OCI-LY3 (cell line): ENCODE results near the gene FPR1.

ENCODE experiments used
- H2AFZ ChIP-seq: fragments of 200-600, 300-600 bp; shearing (Covaris generic); 2 replicates; pipeline ENCODE4 v1.6.0; 2014; ENCODE audit warnings: antibody characterized with exemption, low read depth, low read length
- H3K27ac ChIP-seq: fragments of 200-600, 300-600 bp; sonication (generic); 2 replicates; pipeline ENCODE4 v1.5.1; 2014; ENCODE audit warnings: mild to moderate bottlenecking, low read length, moderate library complexity, mixed read lengths
- H3K27me3 ChIP-seq: fragments of 200-600, 300-600 bp; sonication (generic); 2 replicates; pipeline ENCODE4 v1.6.1; 2014; ENCODE audit warnings: low read depth, low read length, mixed read lengths
- H3K36me3 ChIP-seq: fragments of 200-600, 300-600 bp; sonication (generic); replicated peaks from 2 replicates; pipeline ENCODE3; 2014; ENCODE audit warnings: low read depth, low read length, mixed read lengths
- H3K4me1 ChIP-seq: fragments of 300-600, 200-600 bp; sonication (generic); 2 replicates; pipeline ENCODE4 v1.6.1; 2014; ENCODE audit warnings: low read length, mixed read lengths
- H3K4me2 ChIP-seq: fragments of 200-600, 300-600 bp; sonication (generic); 2 replicates; pipeline ENCODE4 v1.6.1; 2014; ENCODE audit warnings: low read length, mixed read lengths
- H3K4me3 ChIP-seq: fragments of 300-600, 200-600 bp; sonication (generic); 2 replicates; pipeline ENCODE4 v1.5.1; 2014; ENCODE audit warnings: antibody characterized with exemption, mild to moderate bottlenecking, low read length, moderate library complexity
- H3K79me2 ChIP-seq: fragments of 300-600, 200-600 bp; shearing (Covaris generic); 2 replicates; pipeline ENCODE4 v1.6.1; 2014; ENCODE audit warnings: mild to moderate bottlenecking, low read length, mixed read lengths
- H3K9ac ChIP-seq: fragments of 300-600, 200-600 bp; shearing (Covaris generic); 2 replicates; pipeline ENCODE4 v1.6.0; 2014; ENCODE audit warnings: mild to moderate bottlenecking, low read length, moderate library complexity
- H3K9me3 ChIP-seq: fragments of 200-600, 300-600 bp; shearing (Covaris generic); 2 replicates; pipeline ENCODE4 v1.6.1; 2014; ENCODE audit warnings: low read length, mixed read lengths; ENCODE audit not compliant: insufficient read depth
- H4K20me1 ChIP-seq: fragments of 200-600, 300-600 bp; sonication (generic); 2 replicates; pipeline ENCODE4 v1.6.1; 2016; ENCODE audit warnings: low read length, mixed read lengths; ENCODE audit not compliant: insufficient read depth
- CTCF ChIP-seq: fragments of 200-600, 300-600 bp; sonication (generic); IDR thresholded peaks from 2 replicates; pipeline ENCODE4 v1.5.1; 2014; ENCODE audit warnings: antibody characterized with exemption, low read length, low read depth
- EZH2phosphoT487 ChIP-seq: fragments of 200-600 bp; shearing (Covaris generic); IDR thresholded peaks from 2 replicates; pipeline ENCODE4 v1.6.1; 2018; ENCODE audit warnings: antibody characterized with exemption, mixed run types, low read depth

FPR1 gene

GRCh38 chr19:51761696-51762095, 10.0 kb upstream of the FPR1 start:
- no peak overlapping the region for H3K9ac ChIP-seq
- no peaks in the 10 kb centered on the region for H3K36me3 ChIP-seq
- no peaks in the 10 kb centered on the region for H3K9me3 ChIP-seq
- H3K27me3 ChIP-seq: peaks cover 17% of the 10 kb centered on the region
- TF ChIP-seq CTCF (no peak), EZH2phosphoT487 (no peak)
- no peak overlapping the region for H2AFZ ChIP-seq
- H3K27ac ChIP-seq: no peak overlapping the region
- peaks cover 13% of the 10 kb centered on the region for H3K4me1 ChIP-seq
- no peaks in the 10 kb centered on the region for H4K20me1 ChIP-seq
- no peak overlapping the region for H3K4me3 ChIP-seq
- H3K79me2 ChIP-seq: no peaks in the 10 kb centered on the region
- no peak overlapping the region for H3K4me2 ChIP-seq

GRCh38 chr19:51760697-51761356, 9.1 kb upstream of the FPR1 start, which contains the start of gene FPR2:
Gene FPR2, plus strand, starts transcription at chr19:51761180. Its CDS starts 7,479 bp downstream, at chr19:51768659.
- H3K36me3 ChIP-seq: no peaks in the 10 kb centered on the region
- no peak within 1 kb of the TSS for H3K4me3 ChIP-seq
- H4K20me1 ChIP-seq: no peaks in the 10 kb centered on the region
- H3K27ac ChIP-seq: no peak within 1 kb of the TSS
- TF ChIP-seq CTCF: no peak
- no peak for TF ChIP-seq EZH2phosphoT487
- H3K9ac ChIP-seq: no peak within 1 kb of the TSS
- peaks cover 17% of the 10 kb centered on the region for H3K27me3 ChIP-seq
- H3K79me2 ChIP-seq: no peaks in the 10 kb centered on the region
- H3K4me1 ChIP-seq: peaks cover 8% of the 10 kb centered on the region; the same call in 1 of the 2 replicates
- no peaks in the 10 kb centered on the region for H3K9me3 ChIP-seq
- H3K4me2 ChIP-seq: no peak within 1 kb of the TSS
- no peak within 1 kb of the TSS for H2AFZ ChIP-seq

- Histone ChIP-seq H3K27me3 (peaks cover 3% of the 10 kb centered on the region; the same call in 1 of the 2 replicates), H3K4me1 (peaks cover 7% of the 10 kb centered on the region), H2AFZ (no peak overlapping the region), H3K4me3 (no peak overlapping the region), H3K4me2 (no peak overlapping the region), H3K9me3 (no peaks in the 10 kb centered on the region), H3K27ac (no peak overlapping the region), H3K36me3 (no peaks in the 10 kb centered on the region), H3K79me2 (no peaks in the 10 kb centered on the region), H4K20me1 (no peaks in the 10 kb centered on the region), H3K9ac (no peak overlapping the region)
- TF ChIP-seq EZH2phosphoT487: no peak
Observed at GRCh38 chr19:51755571-51755970, 3.9 kb upstream of the FPR1 start.

GRCh38 chr19:51754770-51755169, 3.1 kb upstream of the FPR1 start:
- no peaks in the 10 kb centered on the region for H3K9me3 ChIP-seq
- peaks cover 7% of the 10 kb centered on the region for H3K4me1 ChIP-seq
- no peaks in the 10 kb centered on the region for H3K36me3 ChIP-seq
- no peak overlapping the region for H3K9ac ChIP-seq
- H3K79me2 ChIP-seq: no peaks in the 10 kb centered on the region
- no peak overlapping the region for H3K4me2 ChIP-seq
- no peak overlapping the region for H2AFZ ChIP-seq
- no peak overlapping the region for H3K4me3 ChIP-seq
- no peak overlapping the region for H3K27ac ChIP-seq
- H3K27me3 ChIP-seq: peaks cover 3% of the 10 kb centered on the region; the same call in 1 of the 2 replicates
- H4K20me1 ChIP-seq: no peaks in the 10 kb centered on the region
- TF ChIP-seq CTCF (no peak), EZH2phosphoT487 (no peak)
